ENCODE data around the gene APOC1. TPM values are rescaled to one million over a fixed set of nuclear protein-coding genes. Genes with fewer than 3 reads are reported as not detected.

The APOC1 gene
- polyA plus RNA-seq, 1 of the 3 experiments (the other 2 are of a cell fraction), result 2.7 TPM

GRCh38 chr19:44872661-44873060 lies 41.7 kb upstream of the APOC1 start (continued):
- TF ChIP-seq IRF3 (IDR thresholded peaks at IDR 0.05; ENCODE audit: low read depth, low read length), result no peak
- no peak for TF ChIP-seq MEF2A (IDR thresholded peaks at IDR 0.05; ENCODE audit: borderline replicate concordance, low read depth)
- TF ChIP-seq TCF12 (IDR thresholded peaks at IDR 0.05), result no peak

GRCh38 chr19:44874317-44874716 lies 40.1 kb upstream of the APOC1 start:
- no peaks in the 10 kb centered on the region for H4K20me1 ChIP-seq (ENCODE audit: insufficient read depth)
- POLR2A ChIA-PET, result no interaction called here
- WGBS (ENCODE audit: low lambda C conversion rate), result 93% methylated on average over 9 of the region's 16 CpGs

More at GRCh38 chr19:44874317-44874716, 40.1 kb upstream of the APOC1 start:
- Histone ChIP-seq H3K4me3 (ENCODE audit: low read depth in 2 of 2, low read length in 1 of 2) (no peak overlapping the region), H3K4me2 (no peak overlapping the region), H3K27ac (ENCODE audit: low read depth in 2 of 2, low read length in 1 of 2) (peak overlapping the region in 1 of 2 experiments; percentile 66; a peak in 1 of 4 replicates), H3K9me3 (no peaks in the 10 kb centered on the region), H2AFZ (ENCODE audit: low read depth) (no peak overlapping the region), H3K4me1 (ENCODE audit: control insufficient read depth in 1 of 2, insufficient read depth in 2 of 2, low read depth in 1 of 2, low read length in 1 of 2) (peaks cover 0 to 20% of the 10 kb centered on the region in 2 experiments; a peak in 3 of 4 replicates), H3K9me2 (no peaks in the 10 kb centered on the region), H3F3A (replicated peaks; ENCODE audit: insufficient read depth) (peaks cover 26% of the 10 kb centered on the region), H3K79me2 (ENCODE audit: insufficient read depth) (peaks cover 22% of the 10 kb centered on the region), H3K27me3 (ENCODE audit: insufficient read depth) (no peaks in the 10 kb centered on the region), H3K9ac (no peak overlapping the region), H3K36me3 (replicated peaks in 1 of 2; ENCODE audit: control insufficient read depth in 1 of 2, insufficient read depth in 2 of 2, low read length in 1 of 2) (peaks cover 34% of the 10 kb centered on the region in 2 experiments)
- no peak for TF ChIP-seq SIN3A (IDR thresholded peaks at IDR 0.05; ENCODE audit: borderline replicate concordance, low read depth, low read length)
- no peak for TF ChIP-seq EP300 (IDR thresholded peaks at IDR 0.05; ENCODE audit: borderline replicate concordance in 1 of 2, low read depth in 1 of 2, low read length in 1 of 2)
- TF ChIP-seq CTCF (IDR thresholded peaks at IDR 0.05), result no peak
- no peak for TF ChIP-seq JUND (IDR thresholded peaks at IDR 0.05)
- TF ChIP-seq FOXJ3 (CRISPR knock-in tag; IDR thresholded peaks at IDR 0.05), result no peak
- no peak for TF ChIP-seq POLR2AphosphoS5 (IDR thresholded peaks at IDR 0.05; ENCODE audit: low read depth, low read length)
- TF ChIP-seq EZH2phosphoT487 (IDR thresholded peaks at IDR 0.05; ENCODE audit: borderline replicate concordance, low read depth), result no peak
- TF ChIP-seq PBX3 (IDR thresholded peaks at IDR 0.05), result no peak
- CTCF ChIA-PET, result no interaction called here
- DNase-seq, result no peak
